NT2/D1 (cell line): ENCODE results near the gene STAG1.

Experiments used
- SUZ12 ChIP-seq: IDR thresholded peaks from 2 replicates; pipeline ENCODE4 v1.6.1; 2011; ENCODE audit not compliant: insufficient read length, insufficient read depth; ENCODE audit errors: extremely low read depth
- YY1 ChIP-seq: IDR thresholded peaks from 2 replicates; pipeline ENCODE4 v1.6.1; 2011; ENCODE audit not compliant: insufficient read length, insufficient read depth
- ZNF274 ChIP-seq: IDR thresholded peaks from 2 replicates; pipeline ENCODE4 v1.6.1; 2011; ENCODE audit warnings: mild to moderate bottlenecking, low read depth, low read length

DNA sequence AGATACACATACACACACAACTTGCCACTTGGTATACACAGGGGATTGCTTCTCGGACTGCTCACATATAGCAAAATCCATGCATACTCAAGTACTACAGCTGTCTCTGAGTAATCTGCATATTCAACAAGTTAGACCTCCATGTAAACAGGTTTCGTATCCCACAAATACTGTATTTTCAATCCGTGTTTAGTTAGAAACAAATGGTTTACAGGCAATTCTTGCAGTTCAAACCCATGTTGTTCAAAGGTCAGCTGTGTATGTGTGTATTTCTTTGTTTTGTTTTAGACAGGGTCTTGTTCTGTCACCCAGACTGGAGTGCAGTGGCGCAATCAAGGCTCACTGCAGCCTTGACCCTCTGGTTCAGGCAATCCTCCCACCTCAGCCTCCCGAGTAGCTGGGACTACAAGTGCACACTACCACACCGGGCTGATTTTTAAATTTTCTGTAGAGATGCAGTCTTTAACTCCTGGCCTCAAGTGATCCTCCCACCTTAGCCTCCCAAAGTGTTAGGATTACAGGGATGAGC is 253.2 kb downstream of the STAG1 start:
- TF ChIP-seq ZNF274 (no peak), YY1 (no peak), SUZ12 (no peak)
